HepG2 (cell line): ENCODE data around the gene NBEA. TPM values are rescaled to one million over a fixed set of nuclear protein-coding genes. Genes with fewer than 3 reads are reported as not detected.

ENCODE experiments used
- ATAC-seq: fragments of 200-7000 bp; cut with Tn5 transposase; 3 replicates; pipeline ENCODE4 v1.9.1; 2020; ENCODE audit warnings: mild to moderate bottlenecking, moderate library complexity
- BruUV-seq: library from RNA; stranded (reverse); fragments of 400-500 nt; replicated peaks from 2 replicates; lab custom pipeline; 2021; lab: Mats Ljungman, UMichigan
- CTCF ChIA-PET: fragments of 300-600 bp; formaldehyde crosslinking; extraction: SDS; loops from one replicate; lab custom pipeline; 2021; ENCODE audit warnings: low total read pairs, inconsistent platforms, low intra/inter-chr PET ratio; lab: Yijun Ruan, JAX
- POLR2A ChIA-PET: fragments of 350-600 bp; sonication (Branson Sonifier 250); formaldehyde crosslinking; loops from one replicate; lab custom pipeline; 2020; ENCODE audit warnings: antibody characterized with exemption, inconsistent platforms; lab: Yijun Ruan, JAX
- DNase-seq: peaks from one replicate; pipeline ENCODE4 v3.0.0-alpha.2; 2015; ENCODE audit warnings: low spot score
- FAIRE-seq: peaks from 3 replicates; lab custom pipeline; 2011; peaks lifted over from hg19 to GRCh38; lab: Jason Lieb, UNC
- H2AFZ ChIP-seq: one replicate; pipeline ENCODE4 v1.6.1; 2011; ENCODE audit warnings: low read length, inconsistent platforms
- H3K27ac ChIP-seq: fragments of 300-600 bp; 3 replicates; pipeline ENCODE4 v1.8.0; 2011; ENCODE audit warnings: mixed run types, mild to moderate bottlenecking, mixed read lengths, low read length, inconsistent platforms; ENCODE audit not compliant: insufficient read depth; ENCODE audit errors: extremely low read length
- H3K27me3 ChIP-seq, 2 experiments: fragments of 200-600 bp in 1 of 2; 2 replicates in 1 of 2; 3 replicates in 1 of 2; pipeline versions ENCODE4 v1.6.0 to v1.8.0; 2011; ENCODE audit warnings: low read length in 2 of 2, mild to moderate bottlenecking in 2 of 2, moderate library complexity in 2 of 2, inconsistent platforms in 1 of 2; ENCODE audit not compliant: insufficient read depth in 2 of 2, control insufficient read depth in 1 of 2
- H3K36me3 ChIP-seq, 2 experiments: fragments of 200-600 bp in 1 of 2; replicated peaks in 1 of 2; 2 replicates in 1 of 2; 3 replicates in 1 of 2; pipeline versions ENCODE4 v1.5.1 to v1.8.0; 2011; ENCODE audit warnings: low read length in 2 of 2, inconsistent platforms in 1 of 2; ENCODE audit not compliant: insufficient read depth in 2 of 2, control insufficient read depth in 1 of 2
- H3K4me1 ChIP-seq: 2 replicates; pipeline ENCODE4 v1.5.1; 2012; ENCODE audit warnings: low read length, inconsistent platforms; ENCODE audit not compliant: insufficient read depth
- H3K4me2 ChIP-seq: 2 replicates; pipeline ENCODE4 v1.6.0; 2011; ENCODE audit warnings: low read depth, low read length, inconsistent platforms
- H3K4me3 ChIP-seq, 3 experiments: fragments of 200-600 bp in 1 of 3; sonication (generic), shearing (Covaris generic) in 1 of 3; replicated peaks in 1 of 3; 2 replicates each; pipeline ENCODE4 v1.5.1; 2011 to 2016; ENCODE audit warnings: low read length in 3 of 3, inconsistent platforms in 2 of 3, low read depth in 2 of 3, mild to moderate bottlenecking in 2 of 3, control low read depth in 1 of 3, mixed read lengths in 1 of 3; ENCODE audit not compliant: insufficient read depth in 1 of 3
- H3K79me2 ChIP-seq: one replicate; pipeline ENCODE4 v1.6.1; 2011; ENCODE audit warnings: low read length, inconsistent platforms; ENCODE audit not compliant: insufficient read depth
- H3K9ac ChIP-seq: 2 replicates; pipeline ENCODE4 v1.6.0; 2011; ENCODE audit warnings: mild to moderate bottlenecking, low read depth, low read length, inconsistent platforms; ENCODE audit not compliant: insufficient read depth
- H3K9me3 ChIP-seq: 2 replicates; pipeline ENCODE4 v1.5.1; 2012; ENCODE audit warnings: mild to moderate bottlenecking, low read length
- H4K20me1 ChIP-seq: 2 replicates; pipeline ENCODE4 v1.6.0; 2011; ENCODE audit warnings: inconsistent platforms, mild to moderate bottlenecking, low read length, moderate library complexity; ENCODE audit not compliant: insufficient read depth
- GATAD2A ChIP-seq: IDR thresholded peaks from 2 replicates; pipeline ENCODE4 v1.6.1; 2016
- SP5 ChIP-seq: IDR thresholded peaks from 2 replicates; pipeline ENCODE4 v1.6.1; 2016; ENCODE audit warnings: low read depth, borderline replicate concordance
- ZNF121 ChIP-seq: sonication (generic); formaldehyde crosslinking; IDR thresholded peaks from 2 replicates; pipeline ENCODE4 v1.5.0; 2020; ENCODE audit warnings: mild to moderate bottlenecking, missing genetic modification reagents
- ZNF891 ChIP-seq: sonication (generic); formaldehyde crosslinking; IDR thresholded peaks from 2 replicates; pipeline ENCODE4 v1.5.0; 2020; ENCODE audit warnings: mild to moderate bottlenecking, missing genetic modification reagents
- WGBS: methylation state at CpG from one replicate; pipeline ENCODE4 v1.1.6; 2017; ENCODE audit warnings: low lambda C conversion rate; 5-methylcytosine and 5-hydroxymethylcytosine counted together
- in situ Hi-C: cut with HindIII; loops from 2 replicates; pipeline ENCODE4 v1.10.0; 2017; ENCODE audit warnings: low pct_unique_long_range_greater_than_20kb; ENCODE audit not compliant: extremely low pct_ligation_motif_present
- intact Hi-C: fragments of 100-400 bp; cut with micrococcal nuclease; formaldehyde crosslinking; loops from one replicate; pipeline ENCODE4 v1.10.0; 2022; ENCODE audit not compliant: unreplicated experiment
- polyA plus RNA-seq, 8 experiments: library from polyadenylated mRNA; depleted of rRNA in 3 of 8; stranded (reverse) in 7 of 8; unstranded in 1 of 8; fragments of >200 nt; fragmentation: Illumina TruSeq in 4 of 8; extraction: Trizol in 4 of 8; gene quantifications; 2 replicates each; pipeline versions ENCODE4 v1.2.1 to v1.2.3, GENCODE V29; 2011 to 2016; ENCODE audit warnings: low read depth in 4 of 8, missing spikeins in 1 of 8, mixed read lengths in 1 of 8; ENCODE audit not compliant: insufficient read depth in 1 of 8
- total RNA-seq, 5 experiments: library from RNA; depleted of rRNA; stranded (reverse); fragments of >200 nt; fragmentation: Illumina TruSeq; extraction: Trizol; gene quantifications; 2 replicates each; pipeline ENCODE4 v1.2.3, GENCODE V29; 2016; ENCODE audit warnings: low read depth in 1 of 5
- TF ChIP-seq, protein P1 (sequence below): sonication (generic); formaldehyde crosslinking; IDR thresholded peaks from 2 replicates; pipeline ENCODE4 v1.9.0; 2021; ENCODE audit warnings: missing genetic modification reagents, mild to moderate bottlenecking, borderline replicate concordance
- TF ChIP-seq, protein P2 (sequence below): sonication (generic); formaldehyde crosslinking; IDR thresholded peaks from 2 replicates; pipeline ENCODE4 v1.4.0; 2020; ENCODE audit warnings: mild to moderate bottlenecking, missing genetic modification reagents
- TF ChIP-seq, protein P3 (sequence below): sonication (generic); formaldehyde crosslinking; IDR thresholded peaks from 2 replicates; pipeline ENCODE4 v1.4.0; 2020; ENCODE audit warnings: missing genetic modification reagents

The NBEA gene
- total and polyA plus RNA-seq, 2 of the 13 experiments (the other 11 are each of a cell fraction or from before 2014, with no cell fraction given), result 2.7 to 2.8 TPM

DNA sequence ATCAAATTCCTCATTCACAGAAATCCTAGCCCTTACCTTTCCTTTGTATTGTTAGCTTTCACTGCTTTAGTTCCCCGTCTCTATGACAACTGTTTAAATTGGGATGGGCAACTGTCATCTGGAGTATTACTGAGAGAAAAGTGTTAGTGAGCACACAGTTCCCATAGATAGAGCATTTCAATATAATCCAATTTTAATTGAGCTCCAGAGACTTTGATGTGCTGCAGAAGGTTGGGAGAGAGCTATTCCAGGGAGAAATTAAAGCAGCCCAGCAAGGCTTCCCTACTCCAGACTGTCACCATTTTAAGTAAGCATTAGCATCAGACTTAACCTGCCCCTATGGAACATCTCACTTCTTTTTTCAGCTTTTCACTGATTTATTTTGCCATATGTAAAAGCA is 589.5 kb downstream of the NBEA start (continued):
- TF ChIP-seq ZNF121 (CRISPR knock-in tag), result no peak
- TF ChIP-seq, protein P1, sequence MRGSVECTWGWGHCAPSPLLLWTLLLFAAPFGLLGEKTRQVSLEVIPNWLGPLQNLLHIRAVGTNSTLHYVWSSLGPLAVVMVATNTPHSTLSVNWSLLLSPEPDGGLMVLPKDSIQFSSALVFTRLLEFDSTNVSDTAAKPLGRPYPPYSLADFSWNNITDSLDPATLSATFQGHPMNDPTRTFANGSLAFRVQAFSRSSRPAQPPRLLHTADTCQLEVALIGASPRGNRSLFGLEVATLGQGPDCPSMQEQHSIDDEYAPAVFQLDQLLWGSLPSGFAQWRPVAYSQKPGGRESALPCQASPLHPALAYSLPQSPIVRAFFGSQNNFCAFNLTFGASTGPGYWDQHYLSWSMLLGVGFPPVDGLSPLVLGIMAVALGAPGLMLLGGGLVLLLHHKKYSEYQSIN (CRISPR knock-in tag), result no peak
- TF ChIP-seq ZNF891 (CRISPR knock-in tag), result no peak
- TF ChIP-seq SP5 (CRISPR knock-in tag), result no peak
- no peak for TF ChIP-seq GATAD2A (CRISPR knock-in tag)
- TF ChIP-seq, protein P2, sequence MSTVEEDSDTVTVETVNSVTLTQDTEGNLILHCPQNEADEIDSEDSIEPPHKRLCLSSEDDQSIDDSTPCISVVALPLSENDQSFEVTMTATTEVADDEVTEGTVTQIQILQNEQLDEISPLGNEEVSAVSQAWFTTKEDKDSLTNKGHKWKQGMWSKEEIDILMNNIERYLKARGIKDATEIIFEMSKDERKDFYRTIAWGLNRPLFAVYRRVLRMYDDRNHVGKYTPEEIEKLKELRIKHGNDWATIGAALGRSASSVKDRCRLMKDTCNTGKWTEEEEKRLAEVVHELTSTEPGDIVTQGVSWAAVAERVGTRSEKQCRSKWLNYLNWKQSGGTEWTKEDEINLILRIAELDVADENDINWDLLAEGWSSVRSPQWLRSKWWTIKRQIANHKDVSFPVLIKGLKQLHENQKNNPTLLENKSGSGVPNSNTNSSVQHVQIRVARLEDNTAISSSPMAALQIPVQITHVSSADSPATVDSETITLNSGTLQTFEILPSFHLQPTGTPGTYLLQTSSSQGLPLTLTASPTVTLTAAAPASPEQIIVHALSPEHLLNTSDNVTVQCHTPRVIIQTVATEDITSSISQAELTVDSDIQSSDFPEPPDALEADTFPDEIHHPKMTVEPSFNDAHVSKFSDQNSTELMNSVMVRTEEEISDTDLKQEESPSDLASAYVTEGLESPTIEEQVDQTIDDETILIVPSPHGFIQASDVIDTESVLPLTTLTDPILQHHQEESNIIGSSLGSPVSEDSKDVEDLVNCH, result no peak
- TF ChIP-seq, all 625 proteins: peak for 0

DNA sequence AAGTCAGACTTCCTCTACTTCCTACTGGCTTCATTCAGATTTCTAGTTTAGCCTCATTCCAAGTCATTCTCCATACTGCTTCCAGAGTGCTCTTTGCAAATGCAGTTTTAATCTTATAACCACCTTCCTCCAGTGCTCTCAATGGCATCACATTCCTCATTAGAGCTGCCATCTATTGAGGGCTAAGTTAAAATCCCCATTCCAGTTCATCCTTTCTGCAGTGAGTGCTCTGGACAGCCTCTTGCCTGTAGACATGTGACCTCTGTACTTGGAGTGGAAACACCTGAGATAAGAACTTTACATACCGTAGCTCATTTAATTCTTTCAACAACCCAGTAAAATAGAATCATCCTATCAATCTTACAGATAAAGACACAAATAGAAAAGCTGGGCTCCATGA is 592.3 kb downstream of the NBEA start:
- H3K4me2 ChIP-seq, result no peak overlapping the region
- no TSS peak for BruUV-seq
- no peaks in the 10 kb centered on the region for H4K20me1 ChIP-seq
- H3K79me2 ChIP-seq, result no peaks in the 10 kb centered on the region
- FAIRE-seq, result no peak
- no peak overlapping the region for H3K27ac ChIP-seq
- TF ChIP-seq, protein P3, sequence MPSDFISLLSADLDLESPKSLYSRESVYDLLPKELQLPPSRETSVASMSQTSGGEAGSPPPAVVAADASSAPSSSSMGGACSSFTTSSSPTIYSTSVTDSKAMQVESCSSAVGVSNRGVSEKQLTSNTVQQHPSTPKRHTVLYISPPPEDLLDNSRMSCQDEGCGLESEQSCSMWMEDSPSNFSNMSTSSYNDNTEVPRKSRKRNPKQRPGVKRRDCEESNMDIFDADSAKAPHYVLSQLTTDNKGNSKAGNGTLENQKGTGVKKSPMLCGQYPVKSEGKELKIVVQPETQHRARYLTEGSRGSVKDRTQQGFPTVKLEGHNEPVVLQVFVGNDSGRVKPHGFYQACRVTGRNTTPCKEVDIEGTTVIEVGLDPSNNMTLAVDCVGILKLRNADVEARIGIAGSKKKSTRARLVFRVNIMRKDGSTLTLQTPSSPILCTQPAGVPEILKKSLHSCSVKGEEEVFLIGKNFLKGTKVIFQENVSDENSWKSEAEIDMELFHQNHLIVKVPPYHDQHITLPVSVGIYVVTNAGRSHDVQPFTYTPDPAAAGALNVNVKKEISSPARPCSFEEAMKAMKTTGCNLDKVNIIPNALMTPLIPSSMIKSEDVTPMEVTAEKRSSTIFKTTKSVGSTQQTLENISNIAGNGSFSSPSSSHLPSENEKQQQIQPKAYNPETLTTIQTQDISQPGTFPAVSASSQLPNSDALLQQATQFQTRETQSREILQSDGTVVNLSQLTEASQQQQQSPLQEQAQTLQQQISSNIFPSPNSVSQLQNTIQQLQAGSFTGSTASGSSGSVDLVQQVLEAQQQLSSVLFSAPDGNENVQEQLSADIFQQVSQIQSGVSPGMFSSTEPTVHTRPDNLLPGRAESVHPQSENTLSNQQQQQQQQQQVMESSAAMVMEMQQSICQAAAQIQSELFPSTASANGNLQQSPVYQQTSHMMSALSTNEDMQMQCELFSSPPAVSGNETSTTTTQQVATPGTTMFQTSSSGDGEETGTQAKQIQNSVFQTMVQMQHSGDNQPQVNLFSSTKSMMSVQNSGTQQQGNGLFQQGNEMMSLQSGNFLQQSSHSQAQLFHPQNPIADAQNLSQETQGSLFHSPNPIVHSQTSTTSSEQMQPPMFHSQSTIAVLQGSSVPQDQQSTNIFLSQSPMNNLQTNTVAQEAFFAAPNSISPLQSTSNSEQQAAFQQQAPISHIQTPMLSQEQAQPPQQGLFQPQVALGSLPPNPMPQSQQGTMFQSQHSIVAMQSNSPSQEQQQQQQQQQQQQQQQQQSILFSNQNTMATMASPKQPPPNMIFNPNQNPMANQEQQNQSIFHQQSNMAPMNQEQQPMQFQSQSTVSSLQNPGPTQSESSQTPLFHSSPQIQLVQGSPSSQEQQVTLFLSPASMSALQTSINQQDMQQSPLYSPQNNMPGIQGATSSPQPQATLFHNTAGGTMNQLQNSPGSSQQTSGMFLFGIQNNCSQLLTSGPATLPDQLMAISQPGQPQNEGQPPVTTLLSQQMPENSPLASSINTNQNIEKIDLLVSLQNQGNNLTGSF (CRISPR knock-in tag), result no peak
- H2AFZ ChIP-seq, result no peak overlapping the region
- CTCF ChIA-PET, result no interaction called here
- 13% methylated on average over 1 of the region's 1 CpG for WGBS
- no peak for ATAC-seq
- H3K36me3 ChIP-seq, result no peaks in the 10 kb centered on the region
- no peak for DNase-seq
- no peaks in the 10 kb centered on the region for H3K9me3 ChIP-seq
- POLR2A ChIA-PET, result no interaction called here
- in situ Hi-C loops (no loop called here), intact Hi-C loops (no loop called here)
- no peak overlapping the region for H3K9ac ChIP-seq
- H3K4me1 ChIP-seq, result no peaks in the 10 kb centered on the region
- H3K27me3 ChIP-seq, result no peaks in the 10 kb centered on the region
- H3K4me3 ChIP-seq, result no peak overlapping the region
